HCT116 (cell line): Measurements from ENCODE around the gene ZNF74. TPM values are rescaled to one million over a fixed set of nuclear protein-coding genes. Genes with fewer than 3 reads are reported as not detected.

Source experiments
- ATAC-seq: fragments of 200-7000 bp; cut with Tn5 transposase; 2 replicates; pipeline ENCODE4 v1.9.1; 2020; ENCODE audit warnings: mild to moderate bottlenecking, moderate library complexity
- BruUV-seq: library from RNA; stranded (reverse); fragments of 400-500 nt; replicated peaks from 2 replicates; lab custom pipeline; 2021; lab: Mats Ljungman, UMichigan
- CTCF ChIA-PET: fragments of 300-600 bp; sonication (Branson Sonifier 250); formaldehyde crosslinking; loops from one replicate; lab custom pipeline; 2021; ENCODE audit warnings: antibody characterized with exemption; lab: Charles Lee
- POLR2A ChIA-PET: fragments of 300-600, 350-600 bp; sonication (Branson Sonifier 250); formaldehyde crosslinking; loops from one replicate; lab custom pipeline; 2021; ENCODE audit warnings: antibody characterized with exemption; lab: Charles Lee
- RAD21 ChIA-PET, 2 experiments: fragments of 300-600 bp; sonication (Branson Sonifier 250); formaldehyde crosslinking; loops; one replicate each; lab custom pipeline; 2023; ENCODE audit warnings: low total read pairs in 2 of 2; ENCODE audit not compliant: uncharacterized antibody in 2 of 2, unreplicated experiment in 2 of 2, low non-redundant PET in 1 of 2; lab: Charles Lee
- DNase-seq: peaks from one replicate; pipeline ENCODE4 v3.0.0-alpha.2; 2010; ENCODE audit warnings: low read depth, low spot score
- H2AFZ ChIP-seq: fragments of 200-600 bp; shearing (Covaris generic), sonication (generic); 2 replicates; pipeline ENCODE4 v1.6.1; 2017; ENCODE audit warnings: low read depth, mixed run types, mixed read lengths, antibody characterized with exemption, low read length; ENCODE audit not compliant: poor library complexity, severe bottlenecking
- H3K27ac ChIP-seq: 2 replicates; pipeline ENCODE4 v1.5.1; 2012; ENCODE audit warnings: low read depth, low read length
- H3K27me3 ChIP-seq: fragments of 200-600 bp; sonication (generic); 2 replicates; pipeline ENCODE4 v1.6.1; 2016; ENCODE audit warnings: mixed run types, low read length, mixed read lengths; ENCODE audit not compliant: insufficient read depth
- H3K36me3 ChIP-seq, 2 experiments: fragments of 200-500 bp in 1 of 2; fragments of 200-600 bp in 1 of 2; sonication (Bioruptor generic) in 1 of 2; sonication (generic) in 1 of 2; 2 replicates each; pipeline versions ENCODE4 v1.5.1 to v1.6.1; 2014 to 2016; ENCODE audit warnings: low read length in 2 of 2, inconsistent platforms in 1 of 2, mixed read lengths in 1 of 2, mixed run types in 1 of 2; ENCODE audit not compliant: insufficient read depth in 2 of 2, control insufficient read depth in 1 of 2
- H3K4me1 ChIP-seq, 2 experiments: fragments of 200-600 bp in 1 of 2; sonication (generic) in 1 of 2; 2 replicates each; pipeline versions ENCODE4 v1.5.1 to v1.6.1; 2012 to 2017; ENCODE audit warnings: low read length in 2 of 2, inconsistent platforms in 1 of 2, mild to moderate bottlenecking in 1 of 2, mixed read lengths in 1 of 2, mixed run types in 1 of 2, moderate library complexity in 1 of 2; ENCODE audit not compliant: insufficient read depth in 2 of 2, control insufficient read depth in 1 of 2
- H3K4me2 ChIP-seq: fragments of 200-600 bp; sonication (generic); 2 replicates; pipeline ENCODE4 v1.6.1; 2017; ENCODE audit warnings: mixed run types, low read length, mixed read lengths
- H3K4me3 ChIP-seq, 2 experiments: fragments of 200-600 bp in 1 of 2; sonication (generic) in 1 of 2; replicated peaks in 1 of 2; 2 replicates each; pipeline ENCODE4 v1.5.1; 2011 to 2016; ENCODE audit warnings: low read length in 2 of 2, control low read depth in 1 of 2, low read depth in 1 of 2, mild to moderate bottlenecking in 1 of 2, mixed read lengths in 1 of 2, mixed run types in 1 of 2
- H3K79me2 ChIP-seq: fragments of 200-600 bp; sonication (generic); 2 replicates; pipeline ENCODE4 v1.6.1; 2017; ENCODE audit warnings: mild to moderate bottlenecking, mixed run types, low read length, moderate library complexity, mixed read lengths; ENCODE audit not compliant: insufficient read depth
- H3K9ac ChIP-seq: fragments of 200-600 bp; sonication (generic); 2 replicates; pipeline ENCODE4 v1.6.1; 2016; ENCODE audit warnings: low read length, mixed read lengths
- H3K9me2 ChIP-seq: fragments of 200-600 bp; sonication (generic), shearing (Covaris generic); 2 replicates; pipeline ENCODE4 v1.6.1; 2017; ENCODE audit warnings: mixed run types, mild to moderate bottlenecking, moderate library complexity; ENCODE audit not compliant: insufficient read depth
- H3K9me3 ChIP-seq, 2 experiments: fragments of 200-500 bp in 1 of 2; fragments of 200-600 bp in 1 of 2; sonication (Bioruptor generic) in 1 of 2; sonication (generic) in 1 of 2; 2 replicates each; pipeline ENCODE4 v1.6.1; 2014 to 2017; ENCODE audit warnings: low read length in 2 of 2, mixed read lengths in 2 of 2, inconsistent platforms in 1 of 2, low read depth in 1 of 2, mild to moderate bottlenecking in 1 of 2, mixed run types in 1 of 2, moderate library complexity in 1 of 2; ENCODE audit not compliant: control insufficient read depth in 1 of 2, insufficient read depth in 1 of 2
- H4K20me1 ChIP-seq: fragments of 200-600 bp; sonication (generic), shearing (Covaris generic); 2 replicates; pipeline ENCODE4 v1.6.1; 2017; ENCODE audit warnings: mixed run types, mild to moderate bottlenecking, moderate library complexity; ENCODE audit not compliant: insufficient read depth
- CBX3 ChIP-seq: IDR thresholded peaks from 2 replicates; pipeline ENCODE4 v1.6.1; 2012; ENCODE audit warnings: low read depth
- ELF1 ChIP-seq: IDR thresholded peaks from 2 replicates; pipeline ENCODE4 v1.6.1; 2012; ENCODE audit warnings: low read depth, borderline replicate concordance
- EZH2phosphoT487 ChIP-seq: fragments of 200-600 bp; IDR thresholded peaks from 2 replicates; pipeline ENCODE4 v1.6.1; 2018; ENCODE audit warnings: antibody characterized with exemption, borderline replicate concordance
- POLR2AphosphoS5 ChIP-seq: IDR thresholded peaks from 2 replicates; pipeline ENCODE4 v1.6.1; 2011; ENCODE audit warnings: mild to moderate bottlenecking, low read depth, low read length, moderate library complexity
- RAD21 ChIP-seq: IDR thresholded peaks from 2 replicates; pipeline ENCODE4 v1.6.1; 2012; ENCODE audit warnings: low read depth, mild to moderate bottlenecking
- SP1 ChIP-seq: IDR thresholded peaks from 2 replicates; pipeline ENCODE4 v1.6.1; 2012; ENCODE audit warnings: low read depth
- TCF7L2 ChIP-seq: IDR thresholded peaks from 2 replicates; pipeline ENCODE4 v1.7.0; 2011; ENCODE audit warnings: borderline replicate concordance, inconsistent platforms; ENCODE audit not compliant: insufficient read depth, insufficient read length; ENCODE audit errors: extremely low read depth
- YY1 ChIP-seq: IDR thresholded peaks from 2 replicates; pipeline ENCODE4 v1.6.1; 2011; ENCODE audit warnings: low read length, low read depth, moderate library complexity, mild to moderate bottlenecking; ENCODE audit not compliant: insufficient replicate concordance; ENCODE audit errors: extremely low read depth
- ZFX ChIP-seq: fragments of 450-650 bp; IDR thresholded peaks from 2 replicates; pipeline ENCODE4 v1.6.1; 2017
- intact Hi-C: fragments of 100-400 bp; cut with micrococcal nuclease; formaldehyde crosslinking; loops from 2 replicates; pipeline ENCODE4 v1.10.0; 2022
- total RNA-seq: library from RNA; stranded (reverse); gene quantifications from one replicate; pipeline ENCODE4 v1.2.1, GENCODE V29; 2021; ENCODE audit not compliant: unreplicated experiment
- TF ChIP-seq, protein P1 (sequence below): IDR thresholded peaks from 2 replicates; pipeline ENCODE4 v1.6.1; 2011; ENCODE audit warnings: mild to moderate bottlenecking, low read length, moderate library complexity; ENCODE audit not compliant: insufficient replicate concordance; ENCODE audit errors: extremely low read depth
- TF ChIP-seq, protein P2 (sequence below): IDR thresholded peaks from 2 replicates; pipeline ENCODE4 v1.6.1; 2012; ENCODE audit warnings: low read depth
- TF ChIP-seq, protein P3 (sequence below), 3 experiments: fragments of 200-600 bp in 1 of 3; sonication (generic) in 1 of 3; IDR thresholded peaks in 2 of 3; conservative IDR thresholded peaks in 1 of 3; 2 replicates each; pipeline ENCODE4 v1.5.1; 2012 to 2017; ENCODE audit warnings: low read depth in 2 of 3, low read length in 2 of 3, antibody characterized with exemption in 1 of 3, borderline replicate concordance in 1 of 3, control low read depth in 1 of 3, mild to moderate bottlenecking in 1 of 3, mixed read lengths in 1 of 3, mixed run types in 1 of 3, moderate library complexity in 1 of 3; ENCODE audit not compliant: insufficient read depth in 1 of 3
- TF ChIP-seq, protein P4 (sequence below): IDR thresholded peaks from 2 replicates; pipeline ENCODE4 v1.6.1; 2012

Gene ZNF74
- total RNA-seq, 1 experiment from 2014 or later, result 15.4 TPM

DNA sequence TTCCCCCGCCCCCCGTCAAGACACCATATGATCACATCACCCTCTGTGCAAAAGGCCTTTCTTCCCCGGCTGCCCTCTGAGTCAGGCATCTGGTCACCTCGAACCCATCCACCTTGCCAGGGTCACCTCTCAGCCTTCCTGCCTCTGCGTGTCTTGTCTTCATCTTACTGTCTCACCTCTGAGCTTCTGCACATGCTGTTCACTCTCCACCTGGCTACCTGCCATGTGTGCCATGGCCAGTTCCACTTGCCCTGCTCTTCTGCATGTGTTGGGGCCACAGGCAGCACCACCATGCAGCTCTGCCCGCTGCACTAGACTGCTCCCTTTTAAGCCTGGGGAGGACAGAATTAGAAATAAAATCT is 9.8 kb downstream of the ZNF74 start (continued):
- TF ChIP-seq, protein P1, sequence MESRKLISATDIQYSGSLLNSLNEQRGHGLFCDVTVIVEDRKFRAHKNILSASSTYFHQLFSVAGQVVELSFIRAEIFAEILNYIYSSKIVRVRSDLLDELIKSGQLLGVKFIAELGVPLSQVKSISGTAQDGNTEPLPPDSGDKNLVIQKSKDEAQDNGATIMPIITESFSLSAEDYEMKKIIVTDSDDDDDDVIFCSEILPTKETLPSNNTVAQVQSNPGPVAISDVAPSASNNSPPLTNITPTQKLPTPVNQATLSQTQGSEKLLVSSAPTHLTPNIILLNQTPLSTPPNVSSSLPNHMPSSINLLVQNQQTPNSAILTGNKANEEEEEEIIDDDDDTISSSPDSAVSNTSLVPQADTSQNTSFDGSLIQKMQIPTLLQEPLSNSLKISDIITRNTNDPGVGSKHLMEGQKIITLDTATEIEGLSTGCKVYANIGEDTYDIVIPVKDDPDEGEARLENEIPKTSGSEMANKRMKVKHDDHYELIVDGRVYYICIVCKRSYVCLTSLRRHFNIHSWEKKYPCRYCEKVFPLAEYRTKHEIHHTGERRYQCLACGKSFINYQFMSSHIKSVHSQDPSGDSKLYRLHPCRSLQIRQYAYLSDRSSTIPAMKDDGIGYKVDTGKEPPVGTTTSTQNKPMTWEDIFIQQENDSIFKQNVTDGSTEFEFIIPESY, result no peak
- TF ChIP-seq TCF7L2 (no peak), ELF1 (no peak), YY1 (no peak), ZFX (no peak), SP1 (no peak)

DNA sequence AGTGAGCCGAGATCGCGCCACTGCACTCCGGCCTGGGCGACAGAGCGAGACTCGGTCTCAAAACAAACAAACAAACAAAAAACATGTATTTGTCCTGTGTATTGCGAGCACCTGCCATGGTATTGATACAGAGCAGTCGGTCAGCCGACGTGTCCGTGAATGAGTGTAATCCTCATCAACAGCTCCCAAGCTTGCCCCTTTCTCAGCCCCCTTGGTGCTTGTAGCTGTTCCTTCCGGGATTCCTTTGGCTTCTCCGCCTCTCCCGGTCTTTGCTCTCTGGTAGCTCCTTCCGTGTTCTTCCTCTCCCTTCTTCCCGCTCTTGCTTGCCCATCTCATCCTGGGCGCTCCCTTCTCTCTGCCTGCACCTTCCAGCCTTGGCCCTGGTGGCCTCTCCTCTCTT is 10.9 kb downstream of the ZNF74 start:
- no TSS peak for BruUV-seq
- ATAC-seq (no peak), DNase-seq (no peak)
- no peak overlapping the region for H3K9ac ChIP-seq
- H3K9me3 ChIP-seq, result no peaks in the 10 kb centered on the region
- H3K36me3 ChIP-seq, result peaks cover 0 to 3% of the 10 kb centered on the region in 2 experiments; a peak in 3 of 4 replicates
- no peak overlapping the region for H3K4me2 ChIP-seq
- RAD21 ChIA-PET, result no interaction called here
- H3K79me2 ChIP-seq, result no peaks in the 10 kb centered on the region
- H3K27ac ChIP-seq, result no peak overlapping the region
- no peak overlapping the region for H2AFZ ChIP-seq
- TF ChIP-seq TCF7L2 (no peak), EZH2phosphoT487 (no peak), CBX3 (no peak), RAD21 (no peak), POLR2AphosphoS5 (no peak)
- TF ChIP-seq, protein P2, sequence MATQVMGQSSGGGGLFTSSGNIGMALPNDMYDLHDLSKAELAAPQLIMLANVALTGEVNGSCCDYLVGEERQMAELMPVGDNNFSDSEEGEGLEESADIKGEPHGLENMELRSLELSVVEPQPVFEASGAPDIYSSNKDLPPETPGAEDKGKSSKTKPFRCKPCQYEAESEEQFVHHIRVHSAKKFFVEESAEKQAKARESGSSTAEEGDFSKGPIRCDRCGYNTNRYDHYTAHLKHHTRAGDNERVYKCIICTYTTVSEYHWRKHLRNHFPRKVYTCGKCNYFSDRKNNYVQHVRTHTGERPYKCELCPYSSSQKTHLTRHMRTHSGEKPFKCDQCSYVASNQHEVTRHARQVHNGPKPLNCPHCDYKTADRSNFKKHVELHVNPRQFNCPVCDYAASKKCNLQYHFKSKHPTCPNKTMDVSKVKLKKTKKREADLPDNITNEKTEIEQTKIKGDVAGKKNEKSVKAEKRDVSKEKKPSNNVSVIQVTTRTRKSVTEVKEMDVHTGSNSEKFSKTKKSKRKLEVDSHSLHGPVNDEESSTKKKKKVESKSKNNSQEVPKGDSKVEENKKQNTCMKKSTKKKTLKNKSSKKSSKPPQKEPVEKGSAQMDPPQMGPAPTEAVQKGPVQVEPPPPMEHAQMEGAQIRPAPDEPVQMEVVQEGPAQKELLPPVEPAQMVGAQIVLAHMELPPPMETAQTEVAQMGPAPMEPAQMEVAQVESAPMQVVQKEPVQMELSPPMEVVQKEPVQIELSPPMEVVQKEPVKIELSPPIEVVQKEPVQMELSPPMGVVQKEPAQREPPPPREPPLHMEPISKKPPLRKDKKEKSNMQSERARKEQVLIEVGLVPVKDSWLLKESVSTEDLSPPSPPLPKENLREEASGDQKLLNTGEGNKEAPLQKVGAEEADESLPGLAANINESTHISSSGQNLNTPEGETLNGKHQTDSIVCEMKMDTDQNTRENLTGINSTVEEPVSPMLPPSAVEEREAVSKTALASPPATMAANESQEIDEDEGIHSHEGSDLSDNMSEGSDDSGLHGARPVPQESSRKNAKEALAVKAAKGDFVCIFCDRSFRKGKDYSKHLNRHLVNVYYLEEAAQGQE, result no peak
- TF ChIP-seq, protein P3, sequence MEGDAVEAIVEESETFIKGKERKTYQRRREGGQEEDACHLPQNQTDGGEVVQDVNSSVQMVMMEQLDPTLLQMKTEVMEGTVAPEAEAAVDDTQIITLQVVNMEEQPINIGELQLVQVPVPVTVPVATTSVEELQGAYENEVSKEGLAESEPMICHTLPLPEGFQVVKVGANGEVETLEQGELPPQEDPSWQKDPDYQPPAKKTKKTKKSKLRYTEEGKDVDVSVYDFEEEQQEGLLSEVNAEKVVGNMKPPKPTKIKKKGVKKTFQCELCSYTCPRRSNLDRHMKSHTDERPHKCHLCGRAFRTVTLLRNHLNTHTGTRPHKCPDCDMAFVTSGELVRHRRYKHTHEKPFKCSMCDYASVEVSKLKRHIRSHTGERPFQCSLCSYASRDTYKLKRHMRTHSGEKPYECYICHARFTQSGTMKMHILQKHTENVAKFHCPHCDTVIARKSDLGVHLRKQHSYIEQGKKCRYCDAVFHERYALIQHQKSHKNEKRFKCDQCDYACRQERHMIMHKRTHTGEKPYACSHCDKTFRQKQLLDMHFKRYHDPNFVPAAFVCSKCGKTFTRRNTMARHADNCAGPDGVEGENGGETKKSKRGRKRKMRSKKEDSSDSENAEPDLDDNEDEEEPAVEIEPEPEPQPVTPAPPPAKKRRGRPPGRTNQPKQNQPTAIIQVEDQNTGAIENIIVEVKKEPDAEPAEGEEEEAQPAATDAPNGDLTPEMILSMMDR (IDR thresholded peaks at IDR 0.05 in 2 of 3, conservative IDR thresholded peaks at IDR 0.05 in 1 of 3; ENCODE audit: borderline replicate concordance in 1 of 3, insufficient read depth in 1 of 3, low read depth in 2 of 3, low read length in 2 of 3), result no peak
- TF ChIP-seq, protein P4, sequence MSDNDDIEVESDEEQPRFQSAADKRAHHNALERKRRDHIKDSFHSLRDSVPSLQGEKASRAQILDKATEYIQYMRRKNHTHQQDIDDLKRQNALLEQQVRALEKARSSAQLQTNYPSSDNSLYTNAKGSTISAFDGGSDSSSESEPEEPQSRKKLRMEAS, result no peak
- intact Hi-C loops, result no loop called here
- POLR2A ChIA-PET, result no interaction called here
- no peak overlapping the region for H3K4me3 ChIP-seq
- H3K4me1 ChIP-seq, result peaks cover 0 to 4% of the 10 kb centered on the region in 2 experiments; a peak in 1 of 4 replicates
- no peaks in the 10 kb centered on the region for H3K27me3 ChIP-seq
- H3K9me2 ChIP-seq, result no peaks in the 10 kb centered on the region
- H4K20me1 ChIP-seq, result no peaks in the 10 kb centered on the region
- CTCF ChIA-PET, result no interaction called here
